ENCODE measurements around the gene ASIC5. TPM values are rescaled to one million over a fixed set of nuclear protein-coding genes. Genes with fewer than 3 reads are reported as not detected.

The ASIC5 gene
- total and polyA plus RNA-seq, 2 donors (not counting 1 experiment from before 2014, with no cell fraction given), result not detected

DNA sequence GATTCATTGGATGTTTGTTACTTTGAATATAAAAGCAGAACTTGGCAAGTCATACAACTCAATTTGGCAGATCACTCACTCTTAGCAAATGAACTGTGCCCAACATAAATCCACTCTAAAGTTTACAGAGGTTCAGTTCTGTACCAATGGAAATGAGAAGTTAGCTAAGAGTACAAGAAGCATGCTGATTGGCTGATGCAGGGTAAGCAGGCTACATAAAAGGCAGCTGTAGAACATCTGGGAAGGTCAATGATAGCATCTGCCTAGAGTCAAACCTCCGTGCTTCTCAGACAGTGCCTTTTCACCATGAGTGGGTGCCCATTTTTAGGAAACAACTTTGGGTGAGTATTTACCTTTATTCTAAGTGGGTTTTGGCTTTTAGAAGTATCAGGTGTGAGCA, 37.4 kb upstream of the ASIC5 start, which contains the start of gene TDO2:
TDO2 (plus strand) TSS at position 244 of the 400 bp plus-strand sequence; CDS start at position 307, 63 bp downstream.
- ChIA-PET POLR2A (no interaction called here), CTCF (no interaction called here)
- Histone ChIP-seq H3K4me1 (ENCODE audit: control insufficient read depth in 2 of 2, insufficient read depth in 2 of 2, low read length in 2 of 2) (no peaks in the 10 kb centered on the region), H3K4me3 (ENCODE audit: control extremely low read depth in 1 of 5, extremely low read depth in 1 of 5, insufficient read depth in 1 of 5, low read depth in 2 of 5, low read length in 4 of 5) (no peak within 1 kb of the TSS), H2AFZ (ENCODE audit: insufficient read depth, low read depth, low read length, poor library complexity, severe bottlenecking) (no peak within 1 kb of the TSS), H3K9ac (ENCODE audit: low read length) (no peak within 1 kb of the TSS), H3K27me3 (replicated peaks in 1 of 4; ENCODE audit: control extremely low read depth in 1 of 4, control insufficient read depth in 3 of 4, insufficient read depth in 4 of 4, low read length in 3 of 4) (no peaks in the 10 kb centered on the region), H3K4me2 (replicated peaks; ENCODE audit: low read depth, low read length, poor library complexity, severe bottlenecking) (no peak within 1 kb of the TSS), H3K79me2 (ENCODE audit: control insufficient read depth, insufficient read depth, low read length) (no peaks in the 10 kb centered on the region), H4K20me1 (ENCODE audit: control insufficient read depth, insufficient read depth, low read length, poor library complexity, severe bottlenecking) (no peaks in the 10 kb centered on the region), H3K27ac (ENCODE audit: low read length in 2 of 2) (no peak within 1 kb of the TSS), H3K36me3 (replicated peaks in 1 of 2; ENCODE audit: control extremely low read depth in 1 of 2, control insufficient read depth in 1 of 2, extremely low read depth in 1 of 2, insufficient read depth in 2 of 2, low read length in 1 of 2) (no peaks in the 10 kb centered on the region), H3K9me3 (ENCODE audit: control extremely low read depth in 1 of 3, control insufficient read depth in 2 of 3, insufficient read depth in 1 of 3, low read length in 2 of 3) (peaks cover 0 to 1% (median 0%) of the 10 kb centered on the region in 3 donors)
- Mint-ChIP-seq H3K27ac (no peak within 1 kb of the TSS), H3K4me3 (no peak within 1 kb of the TSS), H3K9me3 (ENCODE audit: insufficient read depth) (no peaks in the 10 kb centered on the region), H3K4me1 (no peaks in the 10 kb centered on the region), H3K27me3 (no peaks in the 10 kb centered on the region)
- intact Hi-C loops (cut with micrococcal nuclease), result no loop called here
- no peak for ATAC-seq (ENCODE audit: low read depth)
- no peak for TF ChIP-seq EZH2 (IDR thresholded peaks at IDR 0.05; ENCODE audit: borderline replicate concordance, insufficient read depth, low read depth, low read length, poor library complexity, severe bottlenecking)
- TF ChIP-seq, protein P1, sequence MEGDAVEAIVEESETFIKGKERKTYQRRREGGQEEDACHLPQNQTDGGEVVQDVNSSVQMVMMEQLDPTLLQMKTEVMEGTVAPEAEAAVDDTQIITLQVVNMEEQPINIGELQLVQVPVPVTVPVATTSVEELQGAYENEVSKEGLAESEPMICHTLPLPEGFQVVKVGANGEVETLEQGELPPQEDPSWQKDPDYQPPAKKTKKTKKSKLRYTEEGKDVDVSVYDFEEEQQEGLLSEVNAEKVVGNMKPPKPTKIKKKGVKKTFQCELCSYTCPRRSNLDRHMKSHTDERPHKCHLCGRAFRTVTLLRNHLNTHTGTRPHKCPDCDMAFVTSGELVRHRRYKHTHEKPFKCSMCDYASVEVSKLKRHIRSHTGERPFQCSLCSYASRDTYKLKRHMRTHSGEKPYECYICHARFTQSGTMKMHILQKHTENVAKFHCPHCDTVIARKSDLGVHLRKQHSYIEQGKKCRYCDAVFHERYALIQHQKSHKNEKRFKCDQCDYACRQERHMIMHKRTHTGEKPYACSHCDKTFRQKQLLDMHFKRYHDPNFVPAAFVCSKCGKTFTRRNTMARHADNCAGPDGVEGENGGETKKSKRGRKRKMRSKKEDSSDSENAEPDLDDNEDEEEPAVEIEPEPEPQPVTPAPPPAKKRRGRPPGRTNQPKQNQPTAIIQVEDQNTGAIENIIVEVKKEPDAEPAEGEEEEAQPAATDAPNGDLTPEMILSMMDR (IDR thresholded peaks at IDR 0.05), result no peak
- 100% methylated on average over 1 of the region's 1 CpG for WGBS (ENCODE audit: insufficient coverage)
- no peak for DNase-seq

DNA sequence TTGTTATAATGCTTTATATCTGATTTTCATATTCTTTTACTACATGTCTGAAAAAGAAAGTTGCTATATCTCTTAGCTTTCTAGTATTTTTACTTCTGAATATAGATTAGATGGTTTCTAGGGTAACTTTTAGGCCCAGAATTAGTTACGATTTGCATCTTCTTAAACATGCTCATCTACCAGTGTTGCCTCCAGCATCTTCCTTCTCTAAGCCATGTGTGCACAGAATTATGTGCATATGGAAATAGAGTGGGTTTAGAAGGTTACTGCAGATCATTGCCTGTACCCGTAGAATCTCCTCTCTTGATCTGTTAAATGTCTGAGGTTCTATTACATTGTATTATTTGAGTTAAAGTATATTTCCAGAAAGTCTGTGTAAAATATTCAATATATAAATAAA, 34.9 kb upstream of the ASIC5 start:
- H3K9me3 Mint-ChIP-seq (ENCODE audit: insufficient read depth), result no peaks in the 10 kb centered on the region
- Histone ChIP-seq H4K20me1 (ENCODE audit: control insufficient read depth, insufficient read depth, low read length, poor library complexity, severe bottlenecking) (no peaks in the 10 kb centered on the region), H3K27me3 (replicated peaks in 1 of 4; ENCODE audit: control extremely low read depth in 1 of 4, control insufficient read depth in 3 of 4, insufficient read depth in 4 of 4, low read length in 3 of 4) (no peaks in the 10 kb centered on the region), H3K4me2 (replicated peaks; ENCODE audit: low read depth, low read length, poor library complexity, severe bottlenecking) (no peak overlapping the region), H3K27ac (ENCODE audit: low read length in 2 of 2) (no peak overlapping the region), H3K4me1 (ENCODE audit: control insufficient read depth in 2 of 2, insufficient read depth in 2 of 2, low read length in 2 of 2) (no peaks in the 10 kb centered on the region), H3K9me3 (ENCODE audit: control extremely low read depth in 1 of 3, control insufficient read depth in 2 of 3, insufficient read depth in 1 of 3, low read length in 2 of 3) (peaks cover 0 to 1% (median 0%) of the 10 kb centered on the region in 3 donors), H3K9ac (ENCODE audit: low read length) (no peak overlapping the region), H3K79me2 (ENCODE audit: control insufficient read depth, insufficient read depth, low read length) (no peaks in the 10 kb centered on the region), H3K4me3 (ENCODE audit: control extremely low read depth in 1 of 5, extremely low read depth in 1 of 5, insufficient read depth in 1 of 5, low read depth in 2 of 5, low read length in 4 of 5) (no peak overlapping the region), H3K36me3 (replicated peaks in 1 of 2; ENCODE audit: control extremely low read depth in 1 of 2, control insufficient read depth in 1 of 2, extremely low read depth in 1 of 2, insufficient read depth in 2 of 2, low read length in 1 of 2) (no peaks in the 10 kb centered on the region), H2AFZ (ENCODE audit: insufficient read depth, low read depth, low read length, poor library complexity, severe bottlenecking) (no peak overlapping the region)
- DNase-seq, result no peak
- ChIA-PET CTCF (interaction anchor here (1.1 kb wide), 1 partner anchor 9 kb away, joined by 3 read pairs; no protein-coding TSS in a partner anchor), POLR2A (no interaction called here)
- no peak for TF ChIP-seq EZH2 (IDR thresholded peaks at IDR 0.05; ENCODE audit: borderline replicate concordance, insufficient read depth, low read depth, low read length, poor library complexity, severe bottlenecking)
- TF ChIP-seq, protein P1 (IDR thresholded peaks at IDR 0.05), result no peak
- intact Hi-C loops (cut with micrococcal nuclease), result no loop called here
- no peak overlapping the region for H3K4me3 Mint-ChIP-seq
- H3K27me3 Mint-ChIP-seq, result no peaks in the 10 kb centered on the region
- no peaks in the 10 kb centered on the region for H3K4me1 Mint-ChIP-seq
- WGBS (ENCODE audit: insufficient coverage), result no CpG with 5 or more reads among the region's 2 CpGs
- ATAC-seq (ENCODE audit: low read depth), result no peak
- no peak overlapping the region for H3K27ac Mint-ChIP-seq

Measured in B cell (primary cell).